Stimulated activated CD8-positive, alpha-beta memory T cell treated with anti-CD3 and anti-CD28 coated beads, Interleukin-15, amount 100 ng/mL, for 48 hours (primary cell): ENCODE measurements around the gene CTSC.
A peak's percentile ranks its signal among the peaks of the same experiment; 100 is the strongest.
"Not testable (repeated sequence)": the region's sequence is repeated elsewhere in the genome, so short reads cannot be mapped to it uniquely, and the experiment has no call there.

ENCODE experiments used
- DNase-seq, 2 donors: peaks; one replicate each; pipeline ENCODE4 v3.0.0-alpha.2; 2020; ENCODE audit warnings: low read depth in 2 of 2

The CTSC gene

GRCh38 chr11:88352139-88352538 lies 14.6 kb upstream of the CTSC start:
- no peak for DNase-seq

GRCh38 chr11:88348870-88349269 lies 11.3 kb upstream of the CTSC start:
- DNase-seq: no peak

DNA sequence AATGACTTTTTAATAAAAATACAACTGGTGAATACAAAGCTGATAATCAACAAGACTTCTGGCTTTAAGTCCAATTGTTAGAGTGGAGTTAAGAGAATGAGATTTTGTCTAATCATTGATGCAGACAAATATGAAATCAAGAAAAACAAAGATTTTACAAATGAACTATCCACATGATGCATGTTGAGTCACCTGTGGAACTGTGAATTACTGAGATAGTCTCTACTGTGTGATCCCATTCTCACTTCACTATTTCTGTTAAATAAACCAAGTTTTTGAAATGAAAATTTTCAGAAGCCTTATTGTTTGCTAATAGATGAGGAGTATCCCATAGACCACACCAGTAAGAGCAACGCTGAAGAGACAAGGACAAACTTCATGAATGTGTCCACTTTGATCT lies 8.4 kb upstream of the CTSC start:
- DNase-seq: no peak

DNA sequence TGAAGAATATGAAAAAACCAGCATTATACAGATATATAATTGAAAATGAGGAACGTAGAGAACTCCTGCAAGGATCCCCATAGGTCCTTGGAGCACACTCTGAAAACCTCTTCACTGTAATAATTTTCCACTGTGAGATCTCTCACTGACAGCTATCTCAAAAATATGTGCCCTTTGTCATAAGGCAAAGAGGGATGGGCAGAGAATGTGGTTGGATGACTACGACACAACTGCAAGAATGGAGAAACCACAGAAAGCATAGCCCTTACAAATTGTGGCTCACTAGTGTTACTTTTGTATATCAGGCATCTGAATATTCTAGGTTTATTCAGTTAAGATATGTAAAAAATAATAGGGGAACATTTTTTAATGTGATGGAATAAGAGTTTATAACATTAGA lies 7.9 kb upstream of the CTSC start:
- DNase-seq: no peak

DNA sequence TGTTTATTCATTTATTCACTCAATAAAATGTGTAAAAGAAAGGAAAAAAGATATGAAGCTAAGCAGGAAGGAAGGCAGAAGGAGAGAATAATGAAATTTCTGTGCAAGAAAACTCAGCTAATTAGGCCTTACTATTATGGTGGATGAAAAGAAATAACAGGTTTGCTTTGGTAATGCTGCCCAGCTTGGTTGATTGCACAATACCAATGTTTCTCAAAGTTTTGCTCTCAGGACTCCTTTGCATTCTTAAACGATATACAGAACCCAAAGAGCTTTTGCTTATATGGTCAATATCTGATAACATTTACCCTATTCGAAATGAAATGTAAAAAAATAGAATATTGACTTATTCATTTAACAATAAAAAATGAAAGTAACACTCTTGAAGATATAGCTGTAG lies 7.3 kb upstream of the CTSC start:
- DNase-seq: no peak

GRCh38 chr11:88341522-88342251 lies 4.2 kb upstream of the CTSC start:
- no peak for DNase-seq

DNA sequence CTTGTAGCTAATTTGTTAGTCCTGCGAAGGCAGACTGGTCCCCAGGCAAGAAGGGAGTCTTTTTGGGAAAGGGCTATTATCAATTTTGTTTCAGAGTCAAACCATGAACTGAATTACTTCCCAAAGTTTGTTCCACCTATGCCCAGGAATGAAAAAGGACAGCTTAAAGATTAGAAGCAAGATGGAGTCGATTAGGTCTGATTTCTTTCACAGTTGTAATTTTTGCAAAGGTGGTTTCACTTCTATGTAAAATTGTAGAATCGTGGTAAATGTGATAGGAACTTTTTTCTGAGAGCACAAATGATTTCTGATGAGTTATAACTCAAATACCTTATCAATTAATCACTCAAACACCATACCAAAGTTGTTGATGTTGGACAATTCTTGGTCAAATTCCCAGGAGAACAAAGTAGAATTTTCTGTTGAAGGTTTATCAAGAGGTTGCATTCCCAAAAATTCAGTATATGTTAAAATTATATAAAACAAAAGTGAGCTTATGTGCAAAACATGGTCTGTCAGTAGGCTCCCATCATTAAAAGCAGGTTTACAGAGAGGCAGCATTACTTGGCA lies 2.9 kb upstream of the CTSC start:
- no peak for DNase-seq

- peak; percentile 34 to 39 for DNase-seq
These were observed 592 bp upstream of the CTSC start for GRCh38 chr11:88337987-88338668.

DNA sequence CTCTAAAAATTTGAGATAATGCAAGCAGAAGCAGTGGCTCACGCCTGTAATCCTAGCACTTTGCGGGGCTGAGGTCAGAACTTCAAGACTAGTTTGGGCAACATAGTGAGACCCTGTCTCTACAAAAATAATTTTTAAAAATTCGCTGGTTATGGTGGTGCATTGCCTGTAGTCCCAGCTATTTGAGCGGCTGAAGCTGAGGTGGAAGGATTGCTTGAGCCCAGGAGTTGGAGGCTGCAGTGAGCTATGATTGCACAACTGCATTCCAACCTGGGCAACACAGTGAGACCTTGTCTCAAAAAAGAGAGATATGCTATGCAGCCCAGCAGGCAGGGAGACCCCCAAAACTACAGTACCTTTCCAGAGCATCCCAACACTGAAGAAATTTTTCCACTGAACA lies 2.3 kb downstream of the CTSC start:
- DNase-seq: no peak

DNA sequence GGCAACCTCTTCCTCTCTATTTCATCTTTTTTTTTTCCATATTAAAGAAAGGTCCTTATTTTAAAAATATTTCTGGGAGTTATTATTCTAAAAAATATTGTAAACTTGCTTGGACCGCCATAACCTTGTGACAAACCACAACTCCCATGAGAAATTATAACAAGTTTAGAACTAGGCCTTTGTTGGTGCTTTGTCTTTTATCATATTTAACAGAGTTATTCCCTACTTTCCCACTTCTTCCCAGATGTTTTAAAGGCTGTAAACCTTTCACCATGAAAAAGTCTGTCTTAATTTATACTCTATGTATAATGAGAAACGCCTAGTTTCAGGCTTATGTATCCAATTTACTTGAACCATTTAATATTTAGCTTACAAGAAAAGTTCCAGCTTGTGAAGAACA lies 3.7 kb downstream of the CTSC start:
- no peak for DNase-seq

- DNase-seq: no peak
These were observed 4.7 kb downstream of the CTSC start for GRCh38 chr11:88332851-88333250.

DNA sequence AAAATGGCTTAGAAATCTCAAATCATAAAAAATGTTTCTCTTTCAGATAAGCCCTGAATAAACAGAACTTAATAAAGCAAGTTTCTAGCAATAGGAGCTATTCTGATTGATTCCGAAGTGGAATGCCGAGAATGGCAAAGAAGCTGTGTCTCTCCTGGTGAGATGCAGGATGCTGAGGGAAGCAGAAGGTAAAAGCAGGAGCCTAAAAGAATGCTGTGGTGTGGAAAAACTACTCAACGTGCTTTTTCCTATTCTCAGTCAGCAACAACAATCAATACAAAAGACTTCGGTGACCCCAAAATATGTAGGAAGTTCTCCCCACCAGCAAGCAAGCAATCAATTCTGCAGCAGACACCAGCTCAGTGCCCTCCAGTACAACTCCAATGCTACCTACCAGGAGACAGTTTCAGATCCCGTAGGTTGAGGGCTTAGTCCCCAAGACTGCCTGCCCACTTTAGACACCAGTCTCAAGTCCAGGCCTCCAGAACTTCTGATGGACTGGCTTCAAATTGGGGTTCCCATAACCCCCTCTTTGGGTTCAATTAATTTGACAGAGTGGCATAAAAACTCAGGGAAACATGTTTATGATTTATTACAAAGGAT lies 6.6 kb downstream of the CTSC start:
- DNase-seq: no peak

GRCh38 chr11:88329563-88330250 lies 7.8 kb downstream of the CTSC start:
- DNase-seq: no peak

DNA sequence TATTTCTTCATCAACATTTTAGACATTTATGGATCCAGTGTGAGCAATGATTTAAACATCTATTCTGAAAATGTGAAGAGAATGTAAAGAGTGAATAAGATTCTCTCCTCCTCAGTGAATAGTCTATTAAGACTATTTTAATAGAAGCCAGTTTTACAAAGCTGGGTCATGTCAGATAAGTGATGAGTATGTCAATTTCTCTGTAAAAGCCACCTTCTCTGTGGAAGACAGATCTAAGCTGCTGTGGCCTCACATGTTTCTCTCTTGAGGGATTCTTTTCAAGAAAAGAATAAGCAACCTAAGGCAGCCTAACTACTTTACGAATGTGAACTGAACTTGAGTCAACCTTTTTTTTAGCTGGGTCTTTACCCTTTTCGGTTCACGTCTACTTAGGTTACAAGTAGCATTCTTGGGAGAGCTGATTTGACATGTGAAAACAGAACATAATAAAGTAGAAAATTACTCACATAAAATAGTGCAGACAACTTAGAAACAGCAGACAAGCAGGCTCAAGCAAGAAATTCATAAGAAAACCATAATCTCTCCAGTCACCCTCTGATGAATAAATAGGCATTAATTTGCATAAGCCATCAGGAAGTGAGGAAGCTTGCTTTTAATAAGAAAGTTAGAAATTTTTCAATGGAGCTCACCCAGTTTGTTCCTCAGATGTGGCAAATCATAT lies 9.9 kb downstream of the CTSC start:
- DNase-seq: no peak

DNA sequence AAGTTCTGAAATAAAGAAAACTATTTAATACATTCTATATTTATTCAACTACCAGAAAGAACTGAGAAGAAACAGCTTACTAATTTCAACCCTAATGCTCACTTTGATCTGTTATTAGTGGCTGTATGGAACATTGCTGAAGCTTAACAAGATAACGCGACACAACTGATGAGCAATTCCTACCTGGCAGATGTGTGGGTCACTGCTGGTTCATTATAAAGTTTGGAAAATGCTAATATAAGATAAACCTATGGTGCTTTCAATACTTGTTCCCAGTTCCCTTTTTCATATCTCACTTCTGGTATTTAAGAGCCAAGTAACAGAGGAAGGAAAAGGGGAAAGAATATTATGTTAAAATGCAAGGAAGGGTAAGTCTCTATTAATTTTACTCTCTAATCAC lies 10.5 kb downstream of the CTSC start:
- no peak for DNase-seq

- DNase-seq: no peak
These were observed 11.4 kb downstream of the CTSC start for GRCh38 chr11:88326099-88326498.

- no peak for DNase-seq
These were observed 12.8 kb downstream of the CTSC start for GRCh38 chr11:88324562-88325345.

DNA sequence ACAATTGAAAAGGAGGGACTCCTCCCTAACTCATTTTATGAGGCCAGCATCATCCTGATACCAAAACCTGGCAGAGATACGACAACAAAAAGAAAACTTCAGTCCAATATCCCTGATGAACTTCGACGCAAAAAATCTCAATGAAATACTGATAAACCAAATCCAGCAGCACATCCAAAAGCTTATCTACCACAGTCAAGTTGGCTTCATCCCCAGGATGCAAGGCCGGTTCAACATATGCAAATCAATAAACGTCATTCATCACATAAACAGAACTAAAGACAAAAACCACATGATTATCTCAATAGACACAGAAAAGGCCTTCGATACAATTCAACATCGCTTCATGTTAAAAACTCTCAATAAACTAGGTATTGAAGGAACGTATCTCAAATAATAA lies 14.7 kb downstream of the CTSC start:
- not testable (repeated sequence) for DNase-seq

DNA sequence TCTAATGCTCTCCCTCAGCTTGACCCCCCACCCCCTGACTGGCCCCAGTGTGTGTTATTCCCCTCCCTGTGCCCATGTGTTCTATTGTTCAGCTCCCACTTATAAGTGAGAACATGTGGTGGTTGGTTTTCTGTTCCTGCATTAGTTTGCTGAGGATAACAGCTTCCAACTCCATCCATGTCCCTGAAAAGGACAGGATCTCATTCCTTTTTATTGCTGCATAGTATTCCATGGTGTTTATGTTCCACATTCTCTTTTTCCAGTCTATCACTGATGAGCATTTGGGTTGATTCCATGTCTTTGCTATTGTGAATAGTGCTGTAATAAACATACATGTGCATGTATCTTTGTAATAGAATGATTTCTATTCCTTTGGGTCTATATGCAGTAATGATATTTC lies 16.1 kb downstream of the CTSC start:
- not testable (repeated sequence) for DNase-seq

- no peak for DNase-seq
These were observed 17.4 kb downstream of the CTSC start for GRCh38 chr11:88320149-88320559.

- DNase-seq: no peak
These were observed 19.5 kb downstream of the CTSC start for GRCh38 chr11:88318017-88318416.
